Stomach (tissue), 9 donors: ENCODE data around the gene ATOH8. TPM values are rescaled to one million over a fixed set of nuclear protein-coding genes. Genes with fewer than 3 reads are reported as not detected.
A peak's percentile ranks its signal among the peaks of the same experiment; 100 is the strongest.

Experiments used
- DNase-seq, 2 donors: peaks; one replicate each; pipeline versions ENCODE4 v3.0.0 to v3.0.0-alpha.2; 2013 to 2019
- H3K27ac ChIP-seq, 5 donors: fragments of 200-600 bp in 4 of 5; sonication (generic) in 4 of 5; one replicate each; pipeline ENCODE4 v1.5.1; 2013 to 2019; ENCODE audit warnings: mild to moderate bottlenecking in 1 of 5, moderate library complexity in 1 of 5
- H3K27me3 ChIP-seq, 3 donors: fragments of 200-600 bp; sonication (generic); one replicate each; pipeline ENCODE4 v1.5.1; 2017 to 2019; ENCODE audit warnings: mixed run types in 1 of 3
- H3K36me3 ChIP-seq, 4 donors: fragments of 200-600 bp; sonication (generic); 1 replicate in 3 of 4; 2 replicates in 1 of 4; pipeline ENCODE4 v1.5.1; 2016 to 2019
- H3K4me1 ChIP-seq, 4 donors: fragments of 200-600 bp; sonication (generic); one replicate each; pipeline ENCODE4 v1.5.1; 2016 to 2019
- H3K4me3 ChIP-seq, 4 donors: fragments of 200-600 bp; sonication (generic) in 3 of 4; one replicate each; pipeline ENCODE4 v1.5.1; 2016 to 2019; ENCODE audit warnings: mild to moderate bottlenecking in 1 of 4
- H3K9me3 ChIP-seq, 4 donors: fragments of 200-600 bp; sonication (generic); one replicate each; pipeline ENCODE4 v1.5.1; 2016 to 2019
- EP300 ChIP-seq: sonication (generic); formaldehyde crosslinking; IDR thresholded peaks from one replicate; pipeline ENCODE4 v1.6.1; 2017; ENCODE audit warnings: antibody characterized with exemption
- POLR2A ChIP-seq, 4 donors: fragments of 450-650 bp; IDR thresholded peaks; one replicate each; pipeline ENCODE4 v1.6.1; 2016; ENCODE audit warnings: antibody characterized with exemption in 4 of 4, control low read depth in 2 of 4, mild to moderate bottlenecking in 1 of 4, moderate library complexity in 1 of 4
- POLR2AphosphoS5 ChIP-seq, 3 donors: sonication (generic); formaldehyde crosslinking; IDR thresholded peaks; one replicate each; pipeline ENCODE4 v1.6.1; 2016; ENCODE audit warnings: antibody characterized with exemption in 3 of 3
- WGBS, 5 donors: extraction: QIAGEN DNeasy Blood & Tissue Kit in 3 of 5; methylation state at CpG; one replicate each; pipeline versions ENCODE4 v1.1.5 to v1.1.7; 2013 to 2018; 5-methylcytosine and 5-hydroxymethylcytosine counted together
- intact Hi-C: fragments of 100-400 bp; cut with DNase I; formaldehyde crosslinking; loops from one replicate; pipeline ENCODE4 v1.15.1; 2023; ENCODE audit warnings: low total_unique reads
- polyA plus RNA-seq, 3 donors: library from polyadenylated mRNA; stranded (reverse); fragments of 200-250 nt; gene quantifications; one replicate each; pipeline ENCODE4 v1.2.3, GENCODE V29; 2013
- total RNA-seq, 5 donors: library from RNA; depleted of rRNA; stranded (reverse); fragments of >200 nt; gene quantifications; one replicate each; pipeline versions ENCODE4 v1.1.0 to v1.2.3, GENCODE V29; 2014 to 2016
- TF ChIP-seq, protein P1 (sequence below), 7 experiments: fragments of 450-650 bp in 4 of 7; fragments of 200-600 bp in 3 of 7; sonication (generic) in 3 of 7; IDR thresholded peaks; one replicate each; pipeline ENCODE4 v1.5.1; 2016 to 2019; ENCODE audit warnings: antibody characterized with exemption in 7 of 7, control low read depth in 2 of 7, mild to moderate bottlenecking in 1 of 7
- donor health status: healthy with polysubstance abuse.
- donor health status: Bipolar disorder and iron deficiency.
- donor health status: healthy.

ATOH8 gene
- total and polyA plus RNA-seq, 8 donors: 2.3 to 23.2 (median 13.3) TPM

DNA sequence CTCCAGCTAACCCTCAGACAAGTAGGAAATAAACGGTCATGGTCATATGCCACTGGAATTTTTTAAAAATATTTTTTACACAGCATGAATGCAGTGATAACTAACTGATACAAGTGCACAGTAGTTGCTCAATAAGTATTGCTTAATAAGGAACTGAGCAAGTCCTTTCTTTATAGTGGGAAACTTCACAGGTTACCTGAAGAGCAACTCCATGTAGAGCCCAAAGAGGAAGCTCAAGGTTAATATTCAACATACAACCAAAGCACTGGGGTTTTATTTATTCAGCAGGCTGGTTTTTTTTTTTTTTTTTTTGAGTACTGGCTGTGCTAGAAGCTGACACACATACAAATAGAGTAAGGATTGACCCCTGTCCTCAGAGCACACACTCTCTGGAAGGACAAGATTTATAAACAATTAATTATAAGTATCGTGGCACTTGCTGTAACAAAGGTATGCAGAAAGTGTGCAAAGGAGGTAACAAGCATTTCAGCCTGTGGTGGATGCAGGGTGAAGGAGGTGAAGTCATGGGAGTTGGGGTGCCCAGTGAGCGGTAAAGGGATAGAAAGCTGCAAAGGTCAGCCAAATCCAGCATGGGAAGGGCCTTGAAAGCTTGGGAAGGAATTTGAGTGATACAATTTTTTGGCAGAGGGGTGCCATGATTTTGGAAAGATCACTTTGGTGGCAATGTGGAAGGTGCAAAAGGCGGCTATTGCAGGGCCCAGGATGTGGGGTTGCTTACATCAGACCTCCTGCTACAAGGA is 52.7 kb downstream of the ATOH8 start:
- H3K9me3 ChIP-seq: no peaks in the 10 kb centered on the region
- H3K36me3 ChIP-seq: no peaks in the 10 kb centered on the region
- H3K4me3 ChIP-seq: no peak overlapping the region
- no peaks in the 10 kb centered on the region for H3K27me3 ChIP-seq
- peaks cover 10 to 45% (median 22%) of the 10 kb centered on the region in 4 donors for H3K4me1 ChIP-seq
- no peak for DNase-seq
- WGBS, 5 donors: 68 to 77% (median 74%) methylated on average over 4 of the region's 4 CpGs
- TF ChIP-seq POLR2AphosphoS5 (IDR thresholded peaks at IDR 0.05): no peak
- TF ChIP-seq EP300: no peak
- TF ChIP-seq POLR2A (IDR thresholded peaks at IDR 0.05): no peak
- TF ChIP-seq, protein P1, sequence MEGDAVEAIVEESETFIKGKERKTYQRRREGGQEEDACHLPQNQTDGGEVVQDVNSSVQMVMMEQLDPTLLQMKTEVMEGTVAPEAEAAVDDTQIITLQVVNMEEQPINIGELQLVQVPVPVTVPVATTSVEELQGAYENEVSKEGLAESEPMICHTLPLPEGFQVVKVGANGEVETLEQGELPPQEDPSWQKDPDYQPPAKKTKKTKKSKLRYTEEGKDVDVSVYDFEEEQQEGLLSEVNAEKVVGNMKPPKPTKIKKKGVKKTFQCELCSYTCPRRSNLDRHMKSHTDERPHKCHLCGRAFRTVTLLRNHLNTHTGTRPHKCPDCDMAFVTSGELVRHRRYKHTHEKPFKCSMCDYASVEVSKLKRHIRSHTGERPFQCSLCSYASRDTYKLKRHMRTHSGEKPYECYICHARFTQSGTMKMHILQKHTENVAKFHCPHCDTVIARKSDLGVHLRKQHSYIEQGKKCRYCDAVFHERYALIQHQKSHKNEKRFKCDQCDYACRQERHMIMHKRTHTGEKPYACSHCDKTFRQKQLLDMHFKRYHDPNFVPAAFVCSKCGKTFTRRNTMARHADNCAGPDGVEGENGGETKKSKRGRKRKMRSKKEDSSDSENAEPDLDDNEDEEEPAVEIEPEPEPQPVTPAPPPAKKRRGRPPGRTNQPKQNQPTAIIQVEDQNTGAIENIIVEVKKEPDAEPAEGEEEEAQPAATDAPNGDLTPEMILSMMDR (IDR thresholded peaks at IDR 0.05): no peak
- intact Hi-C loops: no loop called here
- H3K27ac ChIP-seq: peak overlapping the region in 2 of 5 donors; percentile 7 to 47

GRCh38 chr2:85807756-85808155 is 54.0 kb downstream of the ATOH8 start:
- 91 to 100% (median 95%) methylated on average over 3 of the region's 3 CpGs for WGBS, 5 donors
- no peak for DNase-seq
- Histone ChIP-seq H3K9me3 (no peaks in the 10 kb centered on the region), H3K4me3 (no peak overlapping the region), H3K27ac (no peak overlapping the region), H3K36me3 (no peaks in the 10 kb centered on the region), H3K27me3 (no peaks in the 10 kb centered on the region), H3K4me1 (peaks cover 14 to 54% (median 26%) of the 10 kb centered on the region in 4 donors)
- intact Hi-C loops: no loop called here
- TF ChIP-seq EP300: no peak
- no peak for TF ChIP-seq POLR2AphosphoS5 (IDR thresholded peaks at IDR 0.05)
- TF ChIP-seq, protein P1 (IDR thresholded peaks at IDR 0.05): no peak
- TF ChIP-seq POLR2A (IDR thresholded peaks at IDR 0.05): no peak

GRCh38 chr2:85810371-85811179 is 56.8 kb downstream of the ATOH8 start:
- Histone ChIP-seq H3K36me3 (no peaks in the 10 kb centered on the region), H3K9me3 (no peaks in the 10 kb centered on the region), H3K27ac (peak overlapping the region; percentile 5 to 67 (median 62)), H3K4me1 (peaks cover 14 to 53% (median 29%) of the 10 kb centered on the region in 4 donors), H3K27me3 (no peaks in the 10 kb centered on the region), H3K4me3 (peak overlapping the region in 1 of 4 donors; percentile 15)
- TF ChIP-seq POLR2A (IDR thresholded peaks at IDR 0.05) (no peak), EP300 (no peak), POLR2AphosphoS5 (IDR thresholded peaks at IDR 0.05) (no peak)
- TF ChIP-seq, protein P1 (IDR thresholded peaks at IDR 0.05): no peak
- intact Hi-C loops: loop anchor here (5.0 to 10.0 kb wide), 2 partner anchors 56 to 83 kb away; partner anchors contain the start of gene ATOH8
- no peak for DNase-seq
- WGBS, 5 donors: 62 to 75% (median 66%) methylated on average over 14 to 16 of the region's 16 CpGs
